ENCODE results near the gene DNAH17.

Gene DNAH17

GRCh38 chr17:78577296-78577695 lies at the start of gene DNAH17:
Gene DNAH17 (minus strand): TSS chr17:78577396. CDS start chr17:78575057, 2,339 bp downstream.
- no peak for DNase-seq (ENCODE audit: low read depth)

GRCh38 chr17:78624324-78625151 lies 47.3 kb upstream of the DNAH17 start:
- DNase-seq (ENCODE audit: low read depth), result no peak

- DNase-seq (ENCODE audit: low read depth), result no peak
Measured at GRCh38 chr17:78623541-78623940, 46.3 kb upstream of the DNAH17 start.

- DNase-seq (ENCODE audit: low read depth), result no peak
Measured at GRCh38 chr17:78622491-78623265, 45.5 kb upstream of the DNAH17 start.

- DNase-seq (ENCODE audit: low read depth), result no peak
Measured at GRCh38 chr17:78621720-78622490, 44.7 kb upstream of the DNAH17 start.

GRCh38 chr17:78620099-78620498 lies 42.9 kb upstream of the DNAH17 start:
- DNase-seq (ENCODE audit: low read depth), result no peak

- no peak for DNase-seq (ENCODE audit: low read depth)
Measured at GRCh38 chr17:78619334-78619733, 42.1 kb upstream of the DNAH17 start.

- no peak for DNase-seq (ENCODE audit: low read depth)
Measured at GRCh38 chr17:78618264-78619066, 41.3 kb upstream of the DNAH17 start.

- DNase-seq (ENCODE audit: low read depth), result no peak
Measured at GRCh38 chr17:78617511-78618061, 40.4 kb upstream of the DNAH17 start.

- DNase-seq (ENCODE audit: low read depth), result no peak
Measured at GRCh38 chr17:78616946-78617345, 39.8 kb upstream of the DNAH17 start.

GRCh38 chr17:78615631-78616030 lies 38.4 kb upstream of the DNAH17 start:
- no peak for DNase-seq (ENCODE audit: low read depth)

GRCh38 chr17:78613416-78613815 lies 36.2 kb upstream of the DNAH17 start:
- DNase-seq (ENCODE audit: low read depth), result no peak

GRCh38 chr17:78611607-78612006 lies 34.4 kb upstream of the DNAH17 start:
- DNase-seq (ENCODE audit: low read depth), result no peak

GRCh38 chr17:78610951-78611511 lies 33.8 kb upstream of the DNAH17 start:
- DNase-seq (ENCODE audit: low read depth), result no peak

- DNase-seq (ENCODE audit: low read depth), result no peak
Measured at GRCh38 chr17:78609191-78609641, 32.0 kb upstream of the DNAH17 start.

- DNase-seq (ENCODE audit: low read depth), result no peak
Measured at GRCh38 chr17:78608804-78609186, 31.6 kb upstream of the DNAH17 start.

GRCh38 chr17:78608122-78608803 lies 31.1 kb upstream of the DNAH17 start:
- DNase-seq (ENCODE audit: low read depth), result no peak

- DNase-seq (ENCODE audit: low read depth), result no peak
Measured at GRCh38 chr17:78607038-78607437, 29.8 kb upstream of the DNAH17 start.

- no peak for DNase-seq (ENCODE audit: low read depth)
Measured at GRCh38 chr17:78605886-78606285, 28.7 kb upstream of the DNAH17 start.

GRCh38 chr17:78605429-78605828 lies 28.2 kb upstream of the DNAH17 start:
- no peak for DNase-seq (ENCODE audit: low read depth)
